Ovary (tissue), 9 donors: ENCODE results near the gene RANBP1. TPM values are rescaled to one million over a fixed set of nuclear protein-coding genes. Genes with fewer than 3 reads are reported as not detected.

Experiments used
- DNase-seq, 5 donors: peaks; one replicate each; pipeline ENCODE4 v3.0.0-alpha.2; 2019 to 2020
- H3K27ac ChIP-seq, 2 donors: fragments of 200-600 bp; one replicate each; pipeline versions ENCODE4 v1.5.1 to v1.8.0; 2019 to 2022
- H3K27me3 ChIP-seq: fragments of 200-600 bp; one replicate; pipeline ENCODE4 v1.8.0; 2022
- H3K36me3 ChIP-seq: fragments of 200-600 bp; sonication (generic); one replicate; pipeline ENCODE4 v1.5.1; 2019
- H3K4me1 ChIP-seq: one replicate; pipeline ENCODE4 v1.8.1; 2013; ENCODE audit warnings: mild to moderate bottlenecking, moderate library complexity; ENCODE audit not compliant: insufficient read depth
- H3K4me3 ChIP-seq: fragments of 200-600 bp; sonication (generic); one replicate; pipeline ENCODE4 v1.5.1; 2017
- H3K9me3 ChIP-seq, 2 donors: fragments of 200-600 bp in 1 of 2; sonication (generic) in 1 of 2; one replicate each; pipeline versions ENCODE4 v1.5.1 to v1.8.1; 2013 to 2019; ENCODE audit warnings: mild to moderate bottlenecking in 1 of 2, moderate library complexity in 1 of 2
- EP300 ChIP-seq: sonication (generic); formaldehyde crosslinking; IDR thresholded peaks from one replicate; pipeline ENCODE4 v1.6.1; 2017; ENCODE audit warnings: antibody characterized with exemption
- POLR2A ChIP-seq: fragments of 450-650 bp; IDR thresholded peaks from one replicate; pipeline ENCODE4 v1.6.1; 2017; ENCODE audit warnings: antibody characterized with exemption, mild to moderate bottlenecking, moderate library complexity
- whole genome bisulfite sequencing, 3 donors: extraction: QIAGEN DNeasy Blood & Tissue Kit in 1 of 3; methylation state at CpG; one replicate each; pipeline versions ENCODE4 v1.1.5 to v1.1.7; 2013 to 2017; 5-methylcytosine and 5-hydroxymethylcytosine counted together
- intact Hi-C, 4 donors: fragments of 100-400 bp; cut with DNase I; formaldehyde crosslinking; loops; one replicate each; pipeline versions ENCODE4 v1.11.0 to v1.15.1; 2022 to 2023
- polyA plus RNA-seq, 2 donors: library from polyadenylated mRNA; stranded (reverse); fragments of 200-250 nt in 1 of 2; fragments of 350-450 nt in 1 of 2; fragmentation: Illumina TruSeq in 1 of 2; extraction: RNeasy Lipid Tissue Mini Kit (QIAGEN cat#74804) in 1 of 2; gene quantifications; one replicate each; pipeline ENCODE4 v1.2.3, GENCODE V29; 2013 to 2014
- total RNA-seq, 7 donors: library from RNA; depleted of rRNA in 2 of 7; stranded (reverse); fragments of >200 nt in 2 of 7; fragmentation: NEBNext Ultra II Directional in 3 of 7; extraction: Animal tissue kit (Norgen Biotek cat#: 25700) in 3 of 7; gene quantifications; one replicate each; pipeline versions ENCODE4 v1.1.0 to v1.2.4, GENCODE V29; 2016 to 2023
- TF ChIP-seq, protein P1 (sequence below), 3 donors: fragments of 450-650 bp in 2 of 3; fragments of 200-600 bp in 1 of 3; IDR thresholded peaks; one replicate each; pipeline versions ENCODE4 v1.5.1 to v1.8.0; 2016 to 2022; ENCODE audit warnings: antibody characterized with exemption in 3 of 3, mild to moderate bottlenecking in 1 of 3
- donor health status: DM: no; HTN: no; CAD: no; lungs with moderate emphysema.
- donor health status: DM: no; HTN: no; CAD: no.
- donor health status: Bipolar disorder and iron deficiency.
- donor health status: DM: yes; HTN: yes; CAD: no.
- donor health status: DM: no; HTN: no; CAD: no.
- donor health status: DM: yes; HTN: yes; CAD: no.

Gene RANBP1
- total and polyA plus RNA-seq, 9 donors = 62.8 to 198 (median 80.2) TPM

DNA sequence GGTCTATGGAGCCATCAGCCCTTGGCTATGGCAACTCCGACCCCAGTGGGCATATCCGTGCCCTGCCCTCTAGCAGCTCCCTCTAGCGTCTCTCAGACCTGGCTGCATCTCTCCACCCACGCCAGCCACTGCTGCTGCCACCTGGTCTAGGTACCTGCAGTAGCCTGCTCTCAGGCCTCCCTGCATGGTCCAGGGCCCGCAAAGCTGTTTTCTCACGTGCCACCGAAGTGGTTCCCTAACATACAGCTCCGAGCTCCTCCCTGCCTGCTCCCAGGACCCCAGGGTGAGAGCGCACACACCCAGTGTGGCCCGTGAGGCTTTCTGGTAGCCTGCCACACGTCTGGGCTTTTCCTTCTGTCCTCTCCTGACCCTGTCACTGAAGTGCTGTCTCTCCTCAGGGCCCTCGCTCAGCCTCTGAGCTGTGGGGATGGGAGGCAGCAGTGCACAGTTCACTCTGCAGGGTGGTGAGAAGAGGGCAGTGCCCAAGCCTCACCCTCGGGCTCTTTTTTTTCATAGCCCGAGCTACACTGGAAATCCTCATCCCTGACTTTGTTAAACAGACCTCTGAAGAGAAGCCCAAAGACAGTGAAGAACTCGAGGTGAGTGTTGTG is 21.6 kb upstream of the RANBP1 start:
- DNase-seq = peak in 1 of 5 donors; percentile 28
- H3K27me3 ChIP-seq = no peaks in the 10 kb centered on the region
- no peak overlapping the region for H3K27ac ChIP-seq
- 94 to 95% (median 94%) methylated on average over 15 of the region's 15 CpGs for whole genome bisulfite sequencing, 3 donors
- intact Hi-C loops = loop anchor here in 1 of 4 donors (10.0 kb wide), 1 partner anchor 70 kb away; the partner anchor contains the start of gene TANGO2
- H3K4me1 ChIP-seq = no peaks in the 10 kb centered on the region
- no peak for TF ChIP-seq POLR2A
- TF ChIP-seq EP300 = no peak
- TF ChIP-seq, protein P1, sequence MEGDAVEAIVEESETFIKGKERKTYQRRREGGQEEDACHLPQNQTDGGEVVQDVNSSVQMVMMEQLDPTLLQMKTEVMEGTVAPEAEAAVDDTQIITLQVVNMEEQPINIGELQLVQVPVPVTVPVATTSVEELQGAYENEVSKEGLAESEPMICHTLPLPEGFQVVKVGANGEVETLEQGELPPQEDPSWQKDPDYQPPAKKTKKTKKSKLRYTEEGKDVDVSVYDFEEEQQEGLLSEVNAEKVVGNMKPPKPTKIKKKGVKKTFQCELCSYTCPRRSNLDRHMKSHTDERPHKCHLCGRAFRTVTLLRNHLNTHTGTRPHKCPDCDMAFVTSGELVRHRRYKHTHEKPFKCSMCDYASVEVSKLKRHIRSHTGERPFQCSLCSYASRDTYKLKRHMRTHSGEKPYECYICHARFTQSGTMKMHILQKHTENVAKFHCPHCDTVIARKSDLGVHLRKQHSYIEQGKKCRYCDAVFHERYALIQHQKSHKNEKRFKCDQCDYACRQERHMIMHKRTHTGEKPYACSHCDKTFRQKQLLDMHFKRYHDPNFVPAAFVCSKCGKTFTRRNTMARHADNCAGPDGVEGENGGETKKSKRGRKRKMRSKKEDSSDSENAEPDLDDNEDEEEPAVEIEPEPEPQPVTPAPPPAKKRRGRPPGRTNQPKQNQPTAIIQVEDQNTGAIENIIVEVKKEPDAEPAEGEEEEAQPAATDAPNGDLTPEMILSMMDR (IDR thresholded peaks at IDR 0.05) = no peak
- H3K4me3 ChIP-seq = no peak overlapping the region
- H3K9me3 ChIP-seq = no peaks in the 10 kb centered on the region
- no peaks in the 10 kb centered on the region for H3K36me3 ChIP-seq

DNA sequence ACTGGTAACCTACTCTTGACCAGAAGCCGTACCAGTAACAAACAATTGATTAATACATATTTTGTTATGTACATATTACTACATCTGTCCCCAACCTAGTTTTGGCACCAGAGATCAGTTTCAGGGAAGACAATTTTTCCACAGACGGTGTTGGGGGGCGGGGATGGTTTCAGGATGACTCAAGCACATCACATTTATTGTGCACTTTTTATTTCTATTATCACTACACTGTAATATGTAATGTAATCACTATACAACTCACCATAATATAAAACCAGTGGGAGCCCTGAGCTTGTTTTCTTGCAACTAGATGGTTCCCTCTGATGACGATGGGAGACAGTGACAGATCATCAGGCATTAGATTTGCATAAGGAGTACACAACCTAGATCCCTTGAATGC is 20.4 kb upstream of the RANBP1 start:
- H3K36me3 ChIP-seq = no peaks in the 10 kb centered on the region
- intact Hi-C loops = loop anchor here in 1 of 4 donors (10.0 kb wide), 1 partner anchor 71 kb away; the partner anchor contains the start of gene TANGO2

DNA sequence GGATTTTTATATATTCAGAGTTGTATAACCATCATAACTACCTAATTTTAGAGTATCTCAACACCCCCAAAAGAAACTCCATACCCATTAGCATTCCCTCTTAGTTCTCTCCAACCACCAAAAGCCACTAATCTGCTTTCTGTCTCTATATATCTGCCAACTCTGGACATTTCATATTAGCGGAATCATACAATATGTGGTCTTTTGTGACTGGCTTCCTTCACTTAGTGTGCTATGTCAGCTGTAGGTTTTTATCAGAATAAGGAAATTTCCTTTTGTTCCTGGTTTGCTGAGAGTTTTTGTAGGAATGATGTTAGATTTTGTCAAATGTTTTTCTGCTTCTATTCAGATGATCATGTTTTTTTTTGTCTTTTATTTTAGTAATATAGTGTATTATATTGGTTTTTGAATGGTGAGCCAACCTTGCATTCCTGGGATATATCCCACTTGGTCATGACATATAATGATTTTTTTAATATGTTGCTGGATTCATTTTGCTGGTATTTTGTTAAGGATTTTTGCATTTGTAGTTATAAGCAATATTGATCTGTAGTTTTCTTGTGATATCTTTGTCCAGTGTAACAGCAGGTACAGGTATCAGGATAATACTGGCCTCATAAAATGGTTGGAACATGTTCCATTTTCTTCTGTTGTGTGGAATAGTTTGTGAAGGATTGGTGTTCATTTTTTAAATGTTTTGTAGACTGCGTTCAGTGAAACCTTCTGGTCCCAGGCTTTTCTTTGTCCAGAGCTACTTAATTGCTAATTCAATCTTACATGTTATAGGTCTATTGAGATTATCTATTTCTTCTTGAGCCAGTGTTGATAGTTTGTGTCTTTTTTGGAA is 19.1 kb upstream of the RANBP1 start:
- no peak for DNase-seq
- no peaks in the 10 kb centered on the region for H3K36me3 ChIP-seq
- no peaks in the 10 kb centered on the region for H3K9me3 ChIP-seq
- TF ChIP-seq EP300 = no peak
- TF ChIP-seq, protein P1 (IDR thresholded peaks at IDR 0.05) = no peak
- TF ChIP-seq POLR2A = no peak
- WGBS, 3 donors = 98 to 99% (median 98%) methylated on average over 2 of the region's 2 CpGs
- no peak overlapping the region for H3K4me3 ChIP-seq
- H3K27me3 ChIP-seq = no peaks in the 10 kb centered on the region
- intact Hi-C loops = loop anchor here in 1 of 4 donors (10.0 kb wide), 1 partner anchor 72 kb away; the partner anchor contains the start of gene TANGO2
- no peak overlapping the region for H3K27ac ChIP-seq
- no peaks in the 10 kb centered on the region for H3K4me1 ChIP-seq

More for the DNA sequence above, 20.4 kb upstream of the RANBP1 start:
- Histone ChIP-seq H3K4me3 (no peak overlapping the region), H3K27me3 (no peaks in the 10 kb centered on the region), H3K9me3 (no peaks in the 10 kb centered on the region), H3K4me1 (no peaks in the 10 kb centered on the region), H3K27ac (no peak overlapping the region)
- TF ChIP-seq, protein P1 (IDR thresholded peaks at IDR 0.05) = no peak
- TF ChIP-seq POLR2A (no peak), EP300 (no peak)
- DNase-seq = peak in 1 of 5 donors; percentile 3
- 95 to 99% (median 95%) methylated on average over 4 of the region's 4 CpGs for WGBS, 3 donors

DNA sequence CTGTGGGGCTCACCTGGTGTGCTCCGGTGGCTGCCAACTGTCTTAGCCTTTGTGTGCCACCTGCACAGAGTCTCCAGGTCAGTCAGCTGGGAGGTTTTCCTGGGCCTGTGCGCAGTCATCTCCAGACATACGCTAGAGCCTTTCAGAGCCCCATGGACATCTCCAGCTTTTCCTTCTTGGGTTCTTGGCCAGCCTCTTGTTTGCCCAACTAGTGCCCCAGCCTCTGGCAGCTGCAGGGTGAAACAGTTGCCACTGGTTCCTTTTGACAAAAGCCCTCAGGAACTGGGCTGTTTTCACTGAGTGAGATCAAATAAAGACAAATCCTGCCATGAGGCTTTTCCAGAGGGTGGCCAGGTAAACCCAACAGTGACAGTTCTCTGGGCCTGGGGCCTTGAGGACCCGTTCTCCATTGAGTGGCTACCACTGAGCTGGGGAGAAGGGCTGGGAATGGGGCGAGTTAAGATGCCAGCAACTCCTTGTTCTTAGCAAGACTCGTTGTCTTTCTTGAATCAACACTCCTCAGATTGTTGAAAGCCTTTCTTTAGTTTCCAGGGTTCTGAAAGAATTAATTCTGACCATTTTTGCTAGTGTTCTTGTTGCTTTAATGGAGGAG is 16.7 kb upstream of the RANBP1 start:
- Histone ChIP-seq H3K4me1 (no peaks in the 10 kb centered on the region), H3K9me3 (no peaks in the 10 kb centered on the region), H3K4me3 (no peak overlapping the region), H3K27me3 (no peaks in the 10 kb centered on the region), H3K36me3 (no peaks in the 10 kb centered on the region), H3K27ac (no peak overlapping the region)
- 94 to 96% (median 95%) methylated on average over 6 of the region's 6 CpGs for WGBS, 3 donors
- no peak for DNase-seq
- intact Hi-C loops = loop anchor here in 1 of 4 donors (10.0 kb wide), 1 partner anchor 74 kb away; the partner anchor contains the start of gene TANGO2
- no peak for TF ChIP-seq EP300
- TF ChIP-seq, protein P1 (IDR thresholded peaks at IDR 0.05) = no peak
- no peak for TF ChIP-seq POLR2A
